Parathyroid adenoma (tissue), 2 donors: ENCODE results near the gene PRPF8.
A peak's percentile ranks its signal among the peaks of the same experiment; 100 is the strongest.

Experiments
- H2AFZ ChIP-seq: fragments of 300-600 bp; sonication (generic); one replicate; pipeline ENCODE4 v1.7.0; 2017; ENCODE audit warnings: antibody characterized with exemption, mild to moderate bottlenecking
- H3K27ac ChIP-seq: fragments of 300-600 bp; sonication (generic); one replicate; pipeline ENCODE4 v1.7.0; 2017
- H3K27me3 ChIP-seq: fragments of 300-600 bp; sonication (generic); one replicate; pipeline ENCODE4 v1.7.0; 2017; ENCODE audit warnings: low read length; ENCODE audit not compliant: control insufficient read depth, insufficient read depth
- H3K36me3 ChIP-seq: fragments of 300-600 bp; sonication (generic); one replicate; pipeline ENCODE4 v1.7.0; 2017; ENCODE audit warnings: low read length; ENCODE audit not compliant: control insufficient read depth, insufficient read depth
- H3K4me1 ChIP-seq: fragments of 300-600 bp; sonication (generic); one replicate; pipeline ENCODE4 v1.7.0; 2017; ENCODE audit warnings: control low read depth
- H3K4me2 ChIP-seq: fragments of 300-600 bp; sonication (generic); one replicate; pipeline ENCODE4 v1.7.0; 2017; ENCODE audit warnings: low read length
- H3K4me3 ChIP-seq: fragments of 300-600 bp; sonication (generic); one replicate; pipeline ENCODE4 v1.7.0; 2017; ENCODE audit warnings: low read depth, low read length
- H3K79me2 ChIP-seq: fragments of 300-600 bp; sonication (generic); one replicate; pipeline ENCODE4 v1.7.0; 2017; ENCODE audit warnings: control low read depth
- H3K9ac ChIP-seq: fragments of 300-600 bp; sonication (generic); one replicate; pipeline ENCODE4 v1.7.0; 2017; ENCODE audit warnings: mild to moderate bottlenecking
- H3K9me3 ChIP-seq: fragments of 300-600 bp; sonication (generic); one replicate; pipeline ENCODE4 v1.7.0; 2017; ENCODE audit warnings: low read length; ENCODE audit not compliant: control insufficient read depth
- CTCF ChIP-seq: fragments of 300-600 bp; sonication (generic); IDR thresholded peaks from one replicate; pipeline ENCODE4 v1.7.0; 2017; ENCODE audit warnings: antibody characterized with exemption, mild to moderate bottlenecking
- donor health status: primary hyperparathyroidism.

Gene PRPF8

GRCh38 chr17:1627182-1627981 lies 57.3 kb downstream of the PRPF8 start:
- no peak for TF ChIP-seq CTCF
- H3K4me2 ChIP-seq: peak overlapping the region; percentile 100
- peaks cover 7% of the 10 kb centered on the region for H3K79me2 ChIP-seq
- no peaks in the 10 kb centered on the region for H3K27me3 ChIP-seq
- H3K9ac ChIP-seq: no peak overlapping the region
- H3K27ac ChIP-seq: peak overlapping the region; percentile 30
- H3K4me3 ChIP-seq: peak overlapping the region; percentile 96
- H3K36me3 ChIP-seq: no peaks in the 10 kb centered on the region
- H3K9me3 ChIP-seq: no peaks in the 10 kb centered on the region
- H2AFZ ChIP-seq: peak overlapping the region; percentile 96
- H3K4me1 ChIP-seq: peaks cover 3% of the 10 kb centered on the region

GRCh38 chr17:1626333-1626732 lies 58.3 kb downstream of the PRPF8 start:
- Histone ChIP-seq H3K9ac (no peak overlapping the region), H3K79me2 (peaks cover 8% of the 10 kb centered on the region), H3K27me3 (no peaks in the 10 kb centered on the region), H3K4me3 (no peak overlapping the region), H3K9me3 (no peaks in the 10 kb centered on the region), H3K4me2 (no peak overlapping the region), H3K36me3 (no peaks in the 10 kb centered on the region), H3K4me1 (peaks cover 5% of the 10 kb centered on the region), H3K27ac (peak overlapping the region; percentile 30), H2AFZ (no peak overlapping the region)
- no peak for TF ChIP-seq CTCF

- H3K4me1 ChIP-seq: peaks cover 12% of the 10 kb centered on the region
- no peaks in the 10 kb centered on the region for H3K36me3 ChIP-seq
- H3K79me2 ChIP-seq: peaks cover 10% of the 10 kb centered on the region
- H3K27me3 ChIP-seq: no peaks in the 10 kb centered on the region
- TF ChIP-seq CTCF: no peak
- H3K4me2 ChIP-seq: no peak overlapping the region
- no peaks in the 10 kb centered on the region for H3K9me3 ChIP-seq
- H3K27ac ChIP-seq: no peak overlapping the region
- no peak overlapping the region for H3K9ac ChIP-seq
- no peak overlapping the region for H2AFZ ChIP-seq
- H3K4me3 ChIP-seq: no peak overlapping the region
Measured at GRCh38 chr17:1625581-1625980, 59.1 kb downstream of the PRPF8 start.

GRCh38 chr17:1625053-1625452 lies 59.6 kb downstream of the PRPF8 start:
- Histone ChIP-seq H3K27ac (no peak overlapping the region), H3K4me2 (no peak overlapping the region), H3K79me2 (peaks cover 10% of the 10 kb centered on the region), H3K9me3 (no peaks in the 10 kb centered on the region), H3K9ac (no peak overlapping the region), H3K27me3 (no peaks in the 10 kb centered on the region), H3K36me3 (no peaks in the 10 kb centered on the region), H3K4me3 (no peak overlapping the region), H2AFZ (no peak overlapping the region), H3K4me1 (peaks cover 18% of the 10 kb centered on the region)
- TF ChIP-seq CTCF: no peak

GRCh38 chr17:1624650-1625049 lies 60.0 kb downstream of the PRPF8 start:
- TF ChIP-seq CTCF: no peak
- Histone ChIP-seq H3K36me3 (no peaks in the 10 kb centered on the region), H3K4me1 (peaks cover 20% of the 10 kb centered on the region), H3K4me2 (no peak overlapping the region), H3K27ac (no peak overlapping the region), H3K9me3 (no peaks in the 10 kb centered on the region), H3K9ac (no peak overlapping the region), H3K27me3 (no peaks in the 10 kb centered on the region), H3K79me2 (peaks cover 11% of the 10 kb centered on the region), H2AFZ (no peak overlapping the region), H3K4me3 (no peak overlapping the region)
